HG03521 (cell line): ENCODE results near the gene MAB21L2.

ENCODE experiments used
- ATAC-seq: cut with Tn5 transposase; IDR thresholded peaks from one replicate; pipeline ENCODE4 v1.9.1; 2021; ENCODE audit warnings: mild to moderate bottlenecking, moderate library complexity; ENCODE audit not compliant: unreplicated experiment

The MAB21L2 gene

GRCh38 chr4:150574678-150575077 is 7.3 kb upstream of the MAB21L2 start:
- no peak for ATAC-seq

- ATAC-seq: no peak
Measured at GRCh38 chr4:150577796-150578195, 4.2 kb upstream of the MAB21L2 start.

GRCh38 chr4:150578745-150579501 is 3.0 kb upstream of the MAB21L2 start:
- ATAC-seq: no peak

GRCh38 chr4:150579551-150580234 is 2.3 kb upstream of the MAB21L2 start:
- no peak for ATAC-seq

GRCh38 chr4:150580306-150580705 is 1.6 kb upstream of the MAB21L2 start:
- ATAC-seq: no peak

GRCh38 chr4:150581056-150581605 is 820 bp upstream of the MAB21L2 start:
- ATAC-seq: no peak

GRCh38 chr4:150581641-150582051 is 305 bp upstream of the MAB21L2 start:
- ATAC-seq: no peak

GRCh38 chr4:150582873-150583286 is 929 bp downstream of the MAB21L2 start:
- ATAC-seq: no peak

GRCh38 chr4:150583287-150584110 is 1.5 kb downstream of the MAB21L2 start:
- ATAC-seq: no peak

- ATAC-seq: no peak
Measured at GRCh38 chr4:150584111-150584915, 2.4 kb downstream of the MAB21L2 start.

GRCh38 chr4:150585611-150586010 is 3.7 kb downstream of the MAB21L2 start:
- no peak for ATAC-seq

- ATAC-seq: no peak
Measured at GRCh38 chr4:150586162-150586810, 4.3 kb downstream of the MAB21L2 start.

- ATAC-seq: no peak
Measured at GRCh38 chr4:150588316-150588715, 6.4 kb downstream of the MAB21L2 start.

- ATAC-seq: no peak
Measured at GRCh38 chr4:150589157-150589556, 7.2 kb downstream of the MAB21L2 start.

- ATAC-seq: no peak
Measured at GRCh38 chr4:150590631-150591030, 8.7 kb downstream of the MAB21L2 start.

GRCh38 chr4:150591406-150591805 is 9.5 kb downstream of the MAB21L2 start:
- ATAC-seq: no peak

- no peak for ATAC-seq
Measured at GRCh38 chr4:150591904-150592303, 10.0 kb downstream of the MAB21L2 start.

GRCh38 chr4:150593996-150594395 is 12.0 kb downstream of the MAB21L2 start:
- ATAC-seq: no peak

- no peak for ATAC-seq
Measured at GRCh38 chr4:150598909-150599308, 17.0 kb downstream of the MAB21L2 start.

- ATAC-seq: no peak
Measured at GRCh38 chr4:150599547-150599946, 17.6 kb downstream of the MAB21L2 start.
